ENCODE results near the gene PON2.

Gene PON2

GRCh38 chr7:95441042-95441823 lies 6.4 kb upstream of the PON2 start:
- no peak for DNase-seq

DNA sequence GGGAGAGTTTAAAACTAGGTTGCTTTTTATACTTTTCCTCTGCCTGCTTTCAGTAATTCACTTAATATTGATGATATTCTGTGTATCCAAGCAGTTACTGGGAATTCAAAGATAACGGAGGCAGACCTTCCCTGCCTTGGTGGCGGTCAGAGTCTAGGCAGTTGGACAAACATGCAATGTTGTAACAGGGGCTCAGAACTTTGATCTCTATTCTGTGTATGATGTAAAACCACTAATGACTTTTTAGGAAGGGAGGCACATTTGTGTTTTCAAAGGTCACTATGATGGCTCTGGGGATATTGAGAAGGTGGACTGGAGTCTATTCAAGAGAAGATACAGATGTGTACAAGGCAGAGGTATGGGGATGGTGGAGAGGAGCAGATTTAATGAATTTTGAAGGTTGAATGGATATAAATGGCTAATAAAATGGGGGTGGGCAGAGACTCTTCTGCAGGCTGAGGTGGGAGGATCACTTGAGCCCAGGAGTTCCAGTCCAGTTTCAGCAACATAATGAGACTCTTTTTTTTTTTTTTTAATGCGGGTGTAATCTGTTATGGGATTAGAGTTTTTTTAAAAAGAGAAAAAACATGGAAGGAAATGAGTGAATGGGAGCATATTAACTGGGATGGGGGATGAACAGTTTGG lies 5.7 kb upstream of the PON2 start:
- DNase-seq, result no peak

GRCh38 chr7:95436407-95436806 lies 1.6 kb upstream of the PON2 start:
- peak; percentile 33 for DNase-seq

DNA sequence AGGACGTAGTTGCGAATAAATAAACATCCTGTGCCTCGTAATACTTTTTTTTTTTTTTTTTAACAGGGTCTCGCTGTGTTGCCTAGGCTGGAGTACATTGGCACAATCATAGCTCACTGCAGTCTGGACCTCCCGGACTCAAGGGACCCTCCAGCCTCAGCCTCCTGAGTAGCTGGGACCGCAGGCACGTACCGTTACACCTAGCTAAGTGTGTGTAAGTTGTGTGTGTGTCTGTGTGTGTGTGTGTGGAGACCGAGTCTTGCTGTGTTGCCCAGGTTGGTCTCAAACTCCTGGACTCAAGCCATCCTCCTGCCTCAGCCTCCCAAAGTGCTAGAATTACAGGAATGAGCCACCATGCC lies 573 bp upstream of the PON2 start:
- no peak for DNase-seq

DNA sequence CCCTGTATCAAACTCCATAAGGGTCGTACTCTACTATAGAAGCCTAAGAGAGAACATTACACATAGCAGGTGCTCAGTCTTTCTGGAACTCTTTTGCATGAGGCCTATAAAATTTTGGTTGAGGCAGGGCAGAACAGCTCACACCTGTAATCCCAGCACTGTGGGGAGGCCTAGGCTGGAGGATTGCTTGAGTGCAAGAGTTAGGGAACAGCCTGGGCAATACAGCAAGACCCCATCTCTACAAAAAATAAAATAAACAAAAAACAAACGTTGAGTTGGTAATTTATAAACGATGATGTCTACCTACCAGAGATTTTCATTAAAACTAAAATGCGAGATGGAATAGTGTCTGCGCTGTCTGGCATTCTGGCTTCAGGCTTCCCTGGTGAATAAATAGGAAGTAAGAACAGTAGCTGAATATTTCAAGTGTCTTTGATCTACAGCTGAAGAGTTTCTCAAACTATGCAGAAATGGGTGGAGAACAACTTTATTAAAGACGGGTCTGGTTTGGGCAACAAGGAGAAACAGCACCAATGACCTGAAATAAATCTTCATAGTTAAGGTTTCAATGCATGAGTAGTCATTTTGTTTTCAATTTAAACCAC lies 774 bp downstream of the PON2 start:
- peak; percentile 51 for DNase-seq

DNA sequence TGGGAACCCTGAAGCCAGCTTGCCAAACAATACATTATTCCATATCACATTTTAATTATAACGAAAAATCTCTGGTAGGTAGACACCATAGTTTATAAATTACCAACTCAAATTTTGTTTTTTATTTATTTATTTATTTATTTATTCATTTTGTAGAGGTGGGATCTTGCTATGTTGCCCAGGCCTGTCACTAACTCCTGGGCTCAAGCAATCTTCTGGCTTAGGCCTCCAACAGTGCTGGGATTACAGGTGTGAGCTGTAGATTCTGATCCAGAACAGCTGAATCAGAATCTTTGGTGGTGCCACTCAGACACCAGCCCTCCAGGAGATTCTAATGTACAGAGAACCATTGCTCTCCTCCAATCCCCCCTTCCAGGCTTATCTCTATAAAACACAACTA lies 1.7 kb downstream of the PON2 start:
- peak; percentile 34 for DNase-seq

GRCh38 chr7:95432606-95433005 lies 2.2 kb downstream of the PON2 start:
- peak; percentile 33 for DNase-seq

DNA sequence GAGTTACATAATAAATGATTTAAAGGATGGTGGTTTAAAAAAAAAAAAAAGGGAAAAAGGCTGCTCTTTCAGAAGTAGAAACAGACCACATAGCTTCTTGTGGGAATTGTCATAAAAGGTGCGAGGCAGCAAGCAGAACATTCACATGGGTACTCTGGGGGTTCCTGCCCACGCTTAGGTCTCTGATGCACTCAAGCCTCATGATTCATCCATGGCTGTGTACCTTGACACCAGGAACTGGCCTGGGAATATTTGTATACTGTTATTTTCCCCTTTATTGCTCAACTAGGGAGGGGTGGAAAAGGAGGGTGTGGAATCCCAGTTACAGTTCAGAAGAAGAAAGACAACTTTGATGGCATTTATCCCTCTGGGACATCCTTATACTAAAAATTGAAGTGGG lies 4.0 kb downstream of the PON2 start:
- no peak for DNase-seq

DNA sequence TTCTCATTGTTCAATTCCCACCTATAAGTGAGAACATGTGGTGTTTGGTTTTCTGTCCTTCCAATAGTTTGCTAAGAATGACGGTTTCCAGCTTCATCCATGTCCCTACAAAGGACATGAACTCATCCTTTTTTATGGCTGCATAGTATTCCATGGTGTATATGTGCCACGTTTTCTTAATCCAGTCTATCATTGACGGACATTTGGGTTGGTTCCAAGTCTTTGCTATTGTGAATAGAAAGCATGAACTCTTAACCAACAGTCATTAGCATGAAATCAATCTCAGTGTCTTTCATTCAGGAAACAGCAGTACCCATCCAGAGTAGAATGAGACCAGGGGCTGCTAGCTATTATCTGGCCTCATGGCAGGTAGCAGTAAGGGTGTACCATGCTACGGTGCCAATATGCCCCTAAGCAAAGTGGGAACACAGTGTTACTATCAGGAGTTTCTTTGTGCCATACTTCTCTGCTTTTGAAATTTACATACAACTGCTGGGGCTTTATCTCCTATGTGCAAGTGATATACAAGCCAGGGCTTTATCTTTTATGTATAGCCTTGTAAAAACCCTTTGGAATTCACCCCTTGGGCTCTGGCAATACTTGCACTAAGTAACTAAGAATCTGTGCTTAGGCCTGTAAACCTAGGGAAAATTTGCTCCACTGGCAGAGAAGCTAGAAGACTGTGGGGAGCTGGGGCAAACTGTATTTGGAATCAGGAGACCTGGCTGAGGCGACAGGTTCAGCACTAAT lies 5.4 kb downstream of the PON2 start:
- no peak for DNase-seq

GRCh38 chr7:95427914-95428516 lies 6.8 kb downstream of the PON2 start:
- DNase-seq, result no peak

DNA sequence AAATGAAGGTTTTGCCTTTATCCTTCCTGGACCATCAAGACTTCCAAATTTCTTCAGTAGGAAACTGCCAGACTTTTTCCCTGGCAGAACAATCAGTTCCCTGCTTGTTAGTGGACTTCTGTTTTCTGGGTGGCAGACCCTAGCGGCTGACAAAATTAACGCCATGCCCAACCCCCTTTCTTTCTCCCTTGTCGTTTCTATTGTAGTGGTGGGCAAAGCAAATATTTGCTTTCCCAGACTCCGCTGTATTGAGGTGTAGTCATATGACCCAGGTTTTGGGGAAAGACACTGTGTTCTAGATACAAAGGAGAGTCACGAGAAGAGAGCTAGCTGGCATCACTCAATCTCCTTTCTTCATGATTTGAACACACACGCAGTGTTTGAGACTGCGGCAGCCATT lies 7.7 kb downstream of the PON2 start:
- DNase-seq, result no peak

- DNase-seq, result no peak
Measured at GRCh38 chr7:95425694-95426093, 9.1 kb downstream of the PON2 start.

DNA sequence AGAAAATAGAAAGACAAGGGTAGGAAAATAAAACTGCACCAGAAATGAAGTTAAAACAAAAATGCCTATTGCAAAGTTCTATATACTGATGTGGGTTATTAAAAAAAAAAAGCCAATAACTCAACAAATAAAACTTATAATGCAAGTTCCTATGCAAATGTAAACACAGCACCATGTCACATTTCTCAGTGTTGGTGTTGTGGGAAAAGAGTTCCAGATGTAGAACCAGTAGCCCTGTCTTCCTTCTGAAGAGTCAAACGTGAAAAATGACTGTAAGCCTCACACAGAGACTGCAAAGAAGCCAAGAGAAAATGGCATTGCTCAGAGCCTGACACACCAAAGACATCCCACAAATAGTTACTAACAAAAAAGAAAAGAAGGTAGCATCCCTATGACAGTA lies 10.1 kb downstream of the PON2 start:
- no peak for DNase-seq

GRCh38 chr7:95421847-95422444 lies 12.9 kb downstream of the PON2 start:
- no peak for DNase-seq

DNA sequence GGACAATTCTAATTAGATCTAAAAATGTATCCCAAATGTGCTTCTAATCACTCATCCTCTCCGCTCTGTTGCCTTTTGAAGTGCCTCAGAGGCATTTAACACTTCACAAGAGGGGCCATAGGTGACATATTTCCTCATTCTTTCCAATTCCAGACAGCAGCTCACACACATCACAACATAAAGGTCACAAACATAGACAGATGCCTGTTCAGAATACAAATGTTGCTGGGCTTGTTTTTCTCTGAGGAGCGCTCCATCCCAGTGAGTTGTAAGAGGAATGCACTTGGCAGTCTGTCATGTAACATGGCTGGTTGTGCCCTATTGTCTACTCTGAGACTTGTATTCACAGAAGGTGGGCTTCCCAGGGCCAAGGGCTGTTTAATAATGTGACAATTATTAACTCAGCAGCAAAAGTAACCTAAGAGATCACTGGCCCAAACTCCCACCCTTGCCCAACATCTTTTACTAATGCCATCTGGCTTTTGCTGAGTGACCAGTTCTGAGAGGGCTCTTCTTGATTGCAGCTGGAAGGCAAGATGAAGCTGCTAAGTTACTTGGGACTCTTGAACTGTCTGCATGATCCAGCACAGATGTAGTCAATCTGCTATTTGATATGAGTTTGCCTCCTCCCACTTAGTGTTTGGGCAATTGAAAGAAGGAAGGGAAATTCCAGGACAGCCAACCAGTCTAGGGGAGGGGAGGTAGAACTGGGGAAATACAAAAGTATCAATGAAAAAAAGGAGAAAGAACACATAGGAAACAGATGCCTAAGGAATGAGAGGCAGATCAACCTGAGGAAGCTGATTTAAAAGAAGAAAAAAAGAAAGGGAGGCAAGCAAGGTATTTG lies 13.6 kb downstream of the PON2 start:
- DNase-seq, result no peak

GRCh38 chr7:95412075-95412474 lies 22.8 kb downstream of the PON2 start:
- no peak for DNase-seq

DNA sequence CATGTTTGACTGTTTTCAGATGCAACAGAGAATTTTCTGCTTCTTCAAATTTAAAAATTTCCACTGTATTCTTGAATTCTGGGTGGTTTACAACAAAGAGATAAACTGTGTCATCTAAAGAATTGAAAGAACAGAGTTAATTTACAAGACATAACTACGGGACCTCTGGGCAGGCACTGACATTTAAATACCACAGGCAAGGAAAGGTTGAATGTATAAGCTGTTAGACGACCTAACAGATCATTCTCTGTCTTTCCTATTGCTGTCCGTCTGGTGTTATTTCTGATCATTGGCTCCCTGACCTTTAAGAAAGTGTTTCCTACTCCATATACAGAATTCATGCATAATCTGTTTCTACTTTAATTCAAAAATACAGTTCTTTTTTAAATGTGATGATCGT lies 23.2 kb downstream of the PON2 start:
- DNase-seq, result no peak

GRCh38 chr7:95411036-95411435 lies 23.8 kb downstream of the PON2 start:
- DNase-seq, result no peak

DNA sequence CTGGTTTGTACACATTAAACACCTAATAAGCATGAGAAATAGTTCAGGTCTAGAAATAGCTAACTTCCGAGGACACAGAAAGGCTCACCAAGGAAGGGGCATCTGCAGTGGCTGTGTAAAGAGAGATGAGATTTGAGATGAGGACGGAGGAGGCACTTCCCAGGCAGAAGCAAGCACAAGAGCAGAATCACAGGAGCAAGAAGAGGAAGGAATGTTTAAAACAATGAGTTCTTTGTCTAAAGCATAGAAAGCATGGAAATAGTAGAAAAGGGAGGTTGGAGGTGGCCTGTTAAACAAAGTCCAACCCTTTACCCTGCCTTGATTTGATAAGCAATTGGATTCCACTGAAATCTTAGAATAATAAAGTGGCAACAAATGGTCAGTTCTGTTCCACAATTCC lies 27.1 kb downstream of the PON2 start:
- no peak for DNase-seq

- no peak for DNase-seq
Measured at GRCh38 chr7:95405800-95406199, 29.0 kb downstream of the PON2 start.

DNA sequence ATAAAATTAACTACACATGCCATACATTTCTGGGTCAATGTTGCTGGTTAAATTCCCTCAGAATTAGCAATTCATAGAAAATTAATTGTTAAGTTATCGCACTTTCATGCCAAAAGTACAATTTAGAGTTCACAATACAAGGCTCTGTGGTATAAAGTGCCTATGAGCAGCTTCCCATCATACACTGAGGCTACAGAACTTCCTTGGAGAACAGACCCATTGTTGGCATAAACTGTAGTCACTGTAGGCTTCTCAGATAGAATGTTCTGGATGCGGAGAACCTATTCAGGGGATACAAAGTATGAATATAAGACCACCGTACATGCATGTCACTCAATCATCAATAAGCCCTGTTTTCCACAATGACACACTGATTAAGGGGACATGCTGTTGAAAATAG lies 29.6 kb downstream of the PON2 start:
- no peak for DNase-seq

- DNase-seq, result no peak
Measured at GRCh38 chr7:95404316-95404865, 30.4 kb downstream of the PON2 start.
